Left ventricle myocardium inferior (tissue), 1 donor: ENCODE data around the gene ADSS1. TPM values are rescaled to one million over a fixed set of nuclear protein-coding genes. Genes with fewer than 3 reads are reported as not detected.

Experiments used
- DNase-seq: peaks from one replicate; pipeline ENCODE4 v3.0.0-alpha.2; 2020
- H3K27ac ChIP-seq: fragments of 200-600 bp; replicated peaks from 2 replicates; pipeline ENCODE4 v1.8.0; 2021
- H3K27me3 ChIP-seq: fragments of 200-600 bp; 2 replicates; pipeline ENCODE4 v1.8.0; 2021; ENCODE audit warnings: low read depth
- H3K36me3 ChIP-seq: fragments of 200-600 bp; 2 replicates; pipeline ENCODE4 v1.8.0; 2021
- H3K4me1 ChIP-seq: fragments of 200-600 bp; 2 replicates; pipeline ENCODE4 v1.8.0; 2021
- H3K4me3 ChIP-seq: fragments of 200-600 bp; 2 replicates; pipeline ENCODE4 v1.8.0; 2021; ENCODE audit warnings: mild to moderate bottlenecking, moderate library complexity
- H3K9me3 ChIP-seq: fragments of 200-600 bp; replicated peaks from 2 replicates; pipeline ENCODE4 v1.8.0; 2021
- CTCF ChIP-seq: fragments of 200-600 bp; IDR thresholded peaks from 2 replicates; pipeline ENCODE4 v1.8.0; 2021; ENCODE audit warnings: antibody characterized with exemption, mild to moderate bottlenecking, borderline replicate concordance
- intact Hi-C: fragments of 100-400 bp; cut with micrococcal nuclease; formaldehyde crosslinking; loops from one replicate; pipeline ENCODE4 v1.11.0; 2022
- total RNA-seq: library from RNA; stranded (reverse); fragmentation: NEBNext Ultra II Directional; extraction: Animal tissue kit (Norgen Biotek cat#: 25700); gene quantifications from one replicate; pipeline ENCODE4 v1.2.1, GENCODE V29; 2021
- donor health status: DM: no; HTN: yes; CAD: no; lungs with severe emphysema.

The ADSS1 gene
- total RNA-seq, 1 donor from 2014 or later, result 218 TPM

DNA sequence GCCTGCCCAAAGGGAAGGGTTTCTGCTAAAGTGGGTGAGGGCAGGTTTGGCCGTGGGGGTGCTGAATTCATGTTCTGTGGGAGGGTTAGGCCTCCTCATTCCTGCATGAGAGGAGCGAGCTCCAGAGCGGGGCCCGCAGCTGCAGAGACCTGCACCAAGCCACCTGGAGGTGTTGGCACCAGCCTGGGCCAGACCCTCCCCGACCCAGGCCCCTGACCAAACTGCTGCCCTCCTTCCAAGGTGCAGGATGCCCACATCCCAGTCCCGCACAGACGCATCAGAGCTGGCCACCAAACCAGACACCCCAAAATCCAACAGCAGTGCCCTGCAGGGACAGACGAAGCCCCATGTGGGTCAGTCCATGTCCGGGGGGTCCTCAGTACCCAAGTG lies 10.6 kb downstream of the ADSS1 start:
- H3K27me3 ChIP-seq, result no peaks in the 10 kb centered on the region
- intact Hi-C loops, result no loop called here
- H3K36me3 ChIP-seq, result peaks cover 15% of the 10 kb centered on the region
- TF ChIP-seq CTCF, result no peak
- H3K27ac ChIP-seq, result peak overlapping the region; percentile 98
- no peaks in the 10 kb centered on the region for H3K9me3 ChIP-seq
- no peak overlapping the region for H3K4me3 ChIP-seq
- DNase-seq, result no peak
- H3K4me1 ChIP-seq, result peaks cover 83% of the 10 kb centered on the region

DNA sequence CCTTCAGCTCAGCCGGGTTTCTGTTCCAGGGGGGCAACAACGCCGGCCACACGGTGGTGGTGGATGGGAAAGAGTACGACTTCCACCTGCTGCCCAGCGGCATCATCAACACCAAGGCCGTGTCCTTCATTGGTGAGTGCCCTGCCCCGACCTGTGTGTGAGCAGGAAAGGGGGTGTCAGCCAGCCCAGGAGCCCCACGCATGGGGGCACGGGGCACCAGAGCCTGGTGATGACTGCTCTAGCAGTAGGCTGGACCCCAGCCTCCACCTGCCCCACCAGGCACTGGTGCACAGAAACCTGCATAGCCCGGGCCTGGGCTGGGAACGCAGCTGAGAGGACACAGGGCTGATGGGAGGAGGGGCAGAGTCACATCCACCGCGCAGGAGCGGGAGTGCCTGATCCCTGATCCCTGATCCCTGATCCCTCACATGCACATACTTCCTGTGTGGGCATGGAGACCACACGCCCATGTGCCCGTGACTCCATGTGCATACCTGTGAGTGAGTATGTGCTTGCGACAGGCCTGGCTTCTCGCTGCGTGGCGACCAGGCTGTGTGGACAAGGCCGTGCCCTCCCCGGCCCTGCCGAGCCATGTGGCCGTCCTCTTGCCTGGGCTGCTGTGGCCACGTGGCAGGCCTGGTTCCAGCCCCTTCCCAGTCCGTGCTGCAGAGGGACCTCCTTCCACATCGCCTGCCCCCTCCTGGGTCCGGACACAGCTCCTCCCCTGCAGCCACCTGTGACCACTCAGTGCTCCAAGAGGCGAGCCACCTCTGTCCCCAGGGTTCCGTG lies 11.2 kb downstream of the ADSS1 start:
- no peak for TF ChIP-seq CTCF
- H3K4me1 ChIP-seq, result peaks cover 79% of the 10 kb centered on the region
- H3K4me3 ChIP-seq, result no peak overlapping the region
- intact Hi-C loops, result no loop called here
- peaks cover 21% of the 10 kb centered on the region for H3K36me3 ChIP-seq
- no peaks in the 10 kb centered on the region for H3K27me3 ChIP-seq
- peak overlapping the region; percentile 98 for H3K27ac ChIP-seq
- H3K9me3 ChIP-seq, result no peaks in the 10 kb centered on the region
- DNase-seq, result no peak

- H3K4me1 ChIP-seq, result peaks cover 70% of the 10 kb centered on the region
These were observed 12.0 kb downstream of the ADSS1 start for GRCh38 chr14:104735830-104736642.

DNA sequence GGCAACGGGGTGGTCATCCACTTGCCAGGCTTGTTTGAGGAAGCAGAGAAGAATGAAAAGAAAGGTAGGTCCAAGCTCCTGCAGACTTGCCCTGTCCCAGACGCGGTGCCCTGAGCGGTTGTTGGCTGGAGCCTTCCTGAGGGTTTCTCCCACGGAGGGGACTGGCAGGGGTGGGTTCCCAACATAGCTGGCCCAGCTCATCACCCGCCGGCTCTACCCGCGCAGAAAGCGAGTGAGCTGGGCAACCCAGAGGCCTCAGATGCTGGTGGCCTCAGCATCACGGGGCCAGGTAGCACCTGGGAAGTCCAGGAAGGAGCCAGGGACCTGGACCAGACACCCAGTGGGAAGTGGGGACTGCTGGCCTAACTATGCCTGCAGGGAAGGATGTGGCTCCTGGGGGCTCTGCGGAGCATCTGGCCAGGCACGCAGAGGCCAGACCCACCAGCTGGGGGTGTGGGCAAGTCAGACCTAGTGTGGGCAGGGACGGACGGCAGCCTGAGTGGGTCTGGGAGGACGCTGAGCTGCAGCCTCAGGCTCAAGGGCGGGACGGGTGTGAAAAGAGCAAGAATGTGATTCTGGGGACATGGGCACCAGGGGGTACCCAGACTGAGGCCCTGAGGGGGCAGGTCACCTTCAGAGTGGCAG lies 14.5 kb downstream of the ADSS1 start:
- Histone ChIP-seq H3K4me1 (peaks cover 46% of the 10 kb centered on the region), H3K36me3 (peaks cover 51% of the 10 kb centered on the region), H3K27ac (peak overlapping the region; percentile 98), H3K9me3 (no peaks in the 10 kb centered on the region), H3K4me3 (no peak overlapping the region), H3K27me3 (no peaks in the 10 kb centered on the region)
- intact Hi-C loops, result no loop called here
- TF ChIP-seq CTCF, result no peak
- no peak for DNase-seq

More at GRCh38 chr14:104735830-104736642, 12.0 kb downstream of the ADSS1 start:
- TF ChIP-seq CTCF, result no peak
- Histone ChIP-seq H3K9me3 (no peaks in the 10 kb centered on the region), H3K4me3 (peak overlapping the region; percentile 36), H3K27me3 (no peaks in the 10 kb centered on the region), H3K27ac (peak overlapping the region; percentile 98), H3K36me3 (peaks cover 28% of the 10 kb centered on the region)
- peak; percentile 90 for DNase-seq
- intact Hi-C loops, result no loop called here

GRCh38 chr14:104739026-104739425 lies 15.0 kb downstream of the ADSS1 start:
- no peak for TF ChIP-seq CTCF
- Histone ChIP-seq H3K9me3 (no peaks in the 10 kb centered on the region), H3K4me1 (peaks cover 40% of the 10 kb centered on the region), H3K27me3 (no peaks in the 10 kb centered on the region), H3K36me3 (peaks cover 56% of the 10 kb centered on the region), H3K4me3 (no peak overlapping the region), H3K27ac (peak overlapping the region; percentile 98)
- intact Hi-C loops, result no loop called here
- no peak for DNase-seq
